ENCODE data around the gene KCND1.

KCND1 gene

GRCh38 chrX:48956728-48957414 is 14.8 kb downstream of the KCND1 start (continued):
- TF ChIP-seq PRDM10 (tag by site-specific recombination; IDR thresholded peaks at IDR 0.05) (peak; percentile 10; the same call in 1 of the 2 replicates), BCL11A (tag by site-specific recombination; IDR thresholded peaks at IDR 0.05; ENCODE audit: low read depth) (no peak), ZSCAN16 (tag by site-specific recombination; IDR thresholded peaks at IDR 0.05) (no peak), OVOL3 (tag by site-specific recombination; IDR thresholded peaks at IDR 0.05) (no peak)

- Histone ChIP-seq H3K4me1 (ENCODE audit: control insufficient read depth, insufficient read depth, low read length) (no peaks in the 10 kb centered on the region), H3K4me3 (ENCODE audit: low read depth, low read length) (no peak overlapping the region), H3K27ac (ENCODE audit: extremely low read depth, low read depth, low read length) (no peak overlapping the region), H3K9me3 (ENCODE audit: control insufficient read depth, insufficient read depth, low read depth, low read length) (no peaks in the 10 kb centered on the region), H3K36me3 (ENCODE audit: control insufficient read depth in 2 of 2, insufficient read depth in 1 of 2, low read length in 2 of 2) (peaks cover 0 to 39% of the 10 kb centered on the region in 2 experiments; a peak in 2 of 3 replicates)
- POLR2A ChIA-PET: interaction anchor here (0.5 to 1.5 kb wide), 3 partner anchors 9 to 272 kb away, joined by 3 to 4 read pairs (median 4); no protein-coding TSS in a partner anchor
- TF ChIP-seq KLF8 (tag by site-specific recombination; IDR thresholded peaks at IDR 0.05): no peak
- no peak for TF ChIP-seq SALL2 (tag by site-specific recombination; IDR thresholded peaks at IDR 0.05; ENCODE audit: borderline replicate concordance)
- TF ChIP-seq ZNF114 (tag by site-specific recombination; IDR thresholded peaks at IDR 0.05): no peak
- TF ChIP-seq ZNF843 (tag by site-specific recombination; IDR thresholded peaks at IDR 0.05): no peak
- no peak for TF ChIP-seq PRDM10 (tag by site-specific recombination; IDR thresholded peaks at IDR 0.05)
- TF ChIP-seq ZNF202 (tag by site-specific recombination; IDR thresholded peaks at IDR 0.05; ENCODE audit: borderline replicate concordance): no peak
- TF ChIP-seq ZNF423 (tag by site-specific recombination; IDR thresholded peaks at IDR 0.05): no peak
- TF ChIP-seq ZNF48 (tag by site-specific recombination; IDR thresholded peaks at IDR 0.05): no peak
- TF ChIP-seq ZNF449 (tag by site-specific recombination; IDR thresholded peaks at IDR 0.05): no peak
- TF ChIP-seq GLIS2 (tag by site-specific recombination; IDR thresholded peaks at IDR 0.05): no peak
- no peak for TF ChIP-seq ZNF664 (tag by site-specific recombination; IDR thresholded peaks at IDR 0.05)
- CTCF ChIA-PET: interaction anchor here (1.2 kb wide), 1 partner anchor 11 kb away, joined by 3 read pairs; no protein-coding TSS in a partner anchor
Observed at GRCh38 chrX:48948589-48948988, 23.1 kb downstream of the KCND1 start.

All from HEK293 (cell line).